GM12878 (cell line): ENCODE results near the gene ORMDL1. TPM values are rescaled to one million over a fixed set of nuclear protein-coding genes. Genes with fewer than 3 reads are reported as not detected.

ENCODE experiments used
- BCL11A ChIP-seq: IDR thresholded peaks from 2 replicates; pipeline ENCODE4 v1.6.1; 2011; ENCODE audit warnings: low read depth, low read length
- BCL3 ChIP-seq: IDR thresholded peaks from 2 replicates; pipeline ENCODE4 v1.6.1; 2011; ENCODE audit warnings: borderline replicate concordance, low read depth, mild to moderate bottlenecking, moderate library complexity, low read length; ENCODE audit not compliant: insufficient read depth, poor library complexity, severe bottlenecking
- BHLHE40 ChIP-seq, 2 experiments: fragments of 450-650 bp in 1 of 2; IDR thresholded peaks; 2 replicates each; pipeline ENCODE4 v1.6.1; 2011 to 2017; ENCODE audit warnings: low read depth in 2 of 2, borderline replicate concordance in 1 of 2, improper control_type of control experiment in 1 of 2, low read length in 1 of 2, mild to moderate bottlenecking in 1 of 2
- E2F4 ChIP-seq: IDR thresholded peaks from 2 replicates; pipeline ENCODE4 v1.6.1; 2012; ENCODE audit warnings: low read depth, low read length, improper control_type of control experiment
- EZH2 ChIP-seq: IDR thresholded peaks from 2 replicates; pipeline ENCODE4 v1.6.1; 2012; ENCODE audit warnings: low read depth, mild to moderate bottlenecking, control low read depth, inconsistent platforms, low read length, borderline replicate concordance; ENCODE audit not compliant: control insufficient read depth
- IKZF2 ChIP-seq, 2 experiments: fragments of 450-650 bp; IDR thresholded peaks; 2 replicates each; pipeline ENCODE4 v1.6.1; 2017; ENCODE audit warnings: mild to moderate bottlenecking in 2 of 2, moderate library complexity in 2 of 2
- MEF2A ChIP-seq: IDR thresholded peaks from 2 replicates; pipeline ENCODE4 v1.6.1; 2011; ENCODE audit warnings: low read depth, mild to moderate bottlenecking, low read length, moderate library complexity; ENCODE audit not compliant: insufficient read depth
- MEF2B ChIP-seq: fragments of 450-650 bp; IDR thresholded peaks from 2 replicates; pipeline ENCODE4 v1.6.1; 2018; ENCODE audit warnings: mild to moderate bottlenecking, moderate library complexity; ENCODE audit not compliant: partially characterized antibody, poor library complexity, severe bottlenecking
- MTA2 ChIP-seq: fragments of 450-650 bp; IDR thresholded peaks from 2 replicates; pipeline ENCODE4 v1.6.1; 2016; ENCODE audit warnings: low read depth, mild to moderate bottlenecking, moderate library complexity
- NFIC ChIP-seq: IDR thresholded peaks from 2 replicates; pipeline ENCODE4 v1.6.1; 2012; ENCODE audit warnings: low read depth, mild to moderate bottlenecking, inconsistent platforms, low read length, moderate library complexity
- NRF1 ChIP-seq: conservative IDR thresholded peaks from 2 replicates; pipeline ENCODE4 v1.6.1; 2011; ENCODE audit warnings: mild to moderate bottlenecking, low read depth, low read length, improper control_type of control experiment
- POLR2AphosphoS2 ChIP-seq: IDR thresholded peaks from 2 replicates; pipeline ENCODE4 v1.6.1; 2011; ENCODE audit warnings: low read depth, mild to moderate bottlenecking, low read length, improper control_type of control experiment, moderate library complexity
- RAD51 ChIP-seq: fragments of 450-650 bp; IDR thresholded peaks from 2 replicates; pipeline ENCODE4 v1.6.1; 2016; ENCODE audit warnings: moderate library complexity, mild to moderate bottlenecking, inconsistent platforms
- RELB ChIP-seq: fragments of 450-650 bp; IDR thresholded peaks from 2 replicates; pipeline ENCODE4 v1.6.1; 2017; ENCODE audit warnings: low read depth, mild to moderate bottlenecking, moderate library complexity
- SIX5 ChIP-seq: IDR thresholded peaks from 2 replicates; pipeline ENCODE4 v1.6.1; 2011; ENCODE audit warnings: mild to moderate bottlenecking, low read depth, low read length, moderate library complexity; ENCODE audit not compliant: severe bottlenecking
- SMAD1 ChIP-seq: fragments of 450-650 bp; IDR thresholded peaks from 2 replicates; pipeline ENCODE4 v1.6.1; 2018; ENCODE audit warnings: mild to moderate bottlenecking, low read depth; ENCODE audit not compliant: partially characterized antibody
- STAT1 ChIP-seq: fragments of 450-650 bp; conservative IDR thresholded peaks from 2 replicates; pipeline ENCODE4 v1.6.1; 2014; ENCODE audit warnings: antibody characterized with exemption, mild to moderate bottlenecking
- STAT3 ChIP-seq: IDR thresholded peaks from 2 replicates; pipeline ENCODE4 v1.6.1; 2011; ENCODE audit warnings: low read depth, low read length, improper control_type of control experiment
- TCF3 ChIP-seq: IDR thresholded peaks from 2 replicates; pipeline ENCODE4 v1.6.1; 2012; ENCODE audit warnings: low read depth, mild to moderate bottlenecking, low read length, borderline replicate concordance; ENCODE audit not compliant: insufficient read depth
- ZBTB40 ChIP-seq: fragments of 450-650 bp; IDR thresholded peaks from 2 replicates; pipeline ENCODE4 v1.6.1; 2016; ENCODE audit warnings: mild to moderate bottlenecking, moderate library complexity, borderline replicate concordance
- ZNF207 ChIP-seq: fragments of 450-650 bp; IDR thresholded peaks from 2 replicates; pipeline ENCODE4 v1.6.1; 2014; ENCODE audit warnings: antibody characterized with exemption, mild to moderate bottlenecking, borderline replicate concordance
- polyA plus RNA-seq, 11 experiments: library from polyadenylated mRNA; depleted of rRNA in 4 of 11; unstranded in 6 of 11; stranded (reverse) in 5 of 11; fragments of >200 nt; fragmentation: Nextera tagmentation in 4 of 11; fragmentation: Illumina TruSeq in 1 of 11; extraction: Ambion mirVana in 4 of 11; extraction: Trizol in 1 of 11; gene quantifications; 1 replicate in 1 of 11; 2 replicates in 10 of 11; pipeline versions ENCODE4 v1.2.1 to v1.2.3, GENCODE V29; 2011 to 2016; ENCODE audit warnings: inconsistent platforms in 2 of 11, missing spikeins in 2 of 11, low read depth in 1 of 11
- total RNA-seq, 4 experiments: library from RNA; depleted of rRNA in 3 of 4; stranded (reverse); fragments of >200 nt in 3 of 4; fragmentation: Illumina TruSeq in 1 of 4; extraction: Trizol in 1 of 4; gene quantifications; 2 replicates each; pipeline versions ENCODE4 v1.2.1 to v1.2.3, GENCODE V29; 2013 to 2021

ORMDL1 gene
- total and polyA plus RNA-seq, 10 of the 15 experiments (the other 5 are each of a cell fraction or from before 2014, with no cell fraction given): 62.6 to 161 (median 95.7) TPM

- TF ChIP-seq RELB (peak; percentile 88), MTA2 (peak; percentile 32; the same call in 1 of the 2 replicates), STAT1 (no peak), BHLHE40 (IDR thresholded peaks at IDR 0.05; ENCODE audit: borderline replicate concordance in 1 of 2, low read depth in 2 of 2, low read length in 1 of 2) (peak in 1 of 2 experiments; percentile 75; a peak in 2 of 4 replicates), IKZF2 (IDR thresholded peaks at IDR 0.05) (peak in 1 of 2 experiments; percentile 54; a peak in 3 of 4 replicates), POLR2AphosphoS2 (peak; percentile 84), RAD51 (peak; percentile 96), NRF1 (no peak), SMAD1 (no peak), TCF3 (0 out of 2 replicates have a peak, but pooled peaks have one; percentile 16), SIX5 (peak; percentile 22), MEF2B (peak; percentile 12), EZH2 (no peak), E2F4 (peak; percentile 66), MEF2A (no peak), NFIC (peak; percentile 40; the same call in 1 of the 2 replicates), ZBTB40 (peak; percentile 94), BCL3 (no peak), STAT3 (no peak), BCL11A (no peak), ZNF207 (no peak)
These were observed 21.4 kb downstream of the ORMDL1 start, which contains the start of gene OSGEPL1 (continued) for GRCh38 chr2:189762551-189763298.
